ENCODE results near the gene PAXX. TPM values are rescaled to one million over a fixed set of nuclear protein-coding genes. Genes with fewer than 3 reads are reported as not detected.

The PAXX gene
- total RNA-seq, 1 experiment from 2014 or later: 44.1 TPM

DNA sequence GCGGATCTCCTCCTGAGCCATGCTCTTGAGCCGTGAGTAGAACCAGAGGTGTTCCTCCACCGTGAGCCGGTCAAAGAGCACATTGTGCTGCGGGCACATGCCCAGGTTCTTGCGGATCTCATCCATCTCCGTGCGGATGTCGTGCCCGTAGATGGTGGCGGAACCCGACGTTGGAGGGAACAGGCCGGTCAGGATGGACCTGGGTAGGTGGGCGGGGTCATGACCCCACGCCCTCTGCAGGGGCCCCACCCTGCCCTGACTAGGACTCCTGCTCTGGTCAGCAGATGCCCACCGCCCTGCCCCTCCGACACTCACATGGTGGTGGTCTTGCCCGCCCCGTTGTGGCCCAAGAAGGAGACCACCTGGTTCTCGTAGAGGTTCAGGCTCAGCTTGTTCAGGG is 23.8 kb downstream of the PAXX start:
- Mint-ChIP-seq H3K27me3 (ENCODE audit: low read depth) (no peaks in the 10 kb centered on the region), H3K4me1 (no peaks in the 10 kb centered on the region), H3K9me3 (no peaks in the 10 kb centered on the region), H3K27ac (no peak overlapping the region), H3K4me3 (no peak overlapping the region), H3K36me3 (peaks cover 9% of the 10 kb centered on the region)
- TF ChIP-seq KAT7 (CRISPR knock-in tag; IDR thresholded peaks at IDR 0.05; ENCODE audit: borderline replicate concordance) (no peak), FOXJ3 (CRISPR knock-in tag; IDR thresholded peaks at IDR 0.05; ENCODE audit: borderline replicate concordance) (no peak), ZNF219 (CRISPR knock-in tag; IDR thresholded peaks at IDR 0.05; ENCODE audit: borderline replicate concordance) (no peak), ZNF263 (CRISPR knock-in tag; IDR thresholded peaks at IDR 0.05; ENCODE audit: low read depth) (no peak), TEAD4 (CRISPR knock-in tag; IDR thresholded peaks at IDR 0.05) (no peak), ELF4 (CRISPR knock-in tag; IDR thresholded peaks at IDR 0.05; ENCODE audit: low read depth) (no peak), GABPB1 (CRISPR knock-in tag; IDR thresholded peaks at IDR 0.05) (no peak), ESRRA (CRISPR knock-in tag; IDR thresholded peaks at IDR 0.05; ENCODE audit: borderline replicate concordance) (no peak), PRRX2 (CRISPR knock-in tag; IDR thresholded peaks at IDR 0.05) (no peak), CREB1 (CRISPR knock-in tag; IDR thresholded peaks at IDR 0.05) (no peak), GTF2I (CRISPR knock-in tag; conservative IDR thresholded peaks at IDR 0.05) (no peak)
- TF ChIP-seq, protein P1, sequence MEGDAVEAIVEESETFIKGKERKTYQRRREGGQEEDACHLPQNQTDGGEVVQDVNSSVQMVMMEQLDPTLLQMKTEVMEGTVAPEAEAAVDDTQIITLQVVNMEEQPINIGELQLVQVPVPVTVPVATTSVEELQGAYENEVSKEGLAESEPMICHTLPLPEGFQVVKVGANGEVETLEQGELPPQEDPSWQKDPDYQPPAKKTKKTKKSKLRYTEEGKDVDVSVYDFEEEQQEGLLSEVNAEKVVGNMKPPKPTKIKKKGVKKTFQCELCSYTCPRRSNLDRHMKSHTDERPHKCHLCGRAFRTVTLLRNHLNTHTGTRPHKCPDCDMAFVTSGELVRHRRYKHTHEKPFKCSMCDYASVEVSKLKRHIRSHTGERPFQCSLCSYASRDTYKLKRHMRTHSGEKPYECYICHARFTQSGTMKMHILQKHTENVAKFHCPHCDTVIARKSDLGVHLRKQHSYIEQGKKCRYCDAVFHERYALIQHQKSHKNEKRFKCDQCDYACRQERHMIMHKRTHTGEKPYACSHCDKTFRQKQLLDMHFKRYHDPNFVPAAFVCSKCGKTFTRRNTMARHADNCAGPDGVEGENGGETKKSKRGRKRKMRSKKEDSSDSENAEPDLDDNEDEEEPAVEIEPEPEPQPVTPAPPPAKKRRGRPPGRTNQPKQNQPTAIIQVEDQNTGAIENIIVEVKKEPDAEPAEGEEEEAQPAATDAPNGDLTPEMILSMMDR (IDR thresholded peaks at IDR 0.05): no peak
- TF ChIP-seq, protein P2, sequence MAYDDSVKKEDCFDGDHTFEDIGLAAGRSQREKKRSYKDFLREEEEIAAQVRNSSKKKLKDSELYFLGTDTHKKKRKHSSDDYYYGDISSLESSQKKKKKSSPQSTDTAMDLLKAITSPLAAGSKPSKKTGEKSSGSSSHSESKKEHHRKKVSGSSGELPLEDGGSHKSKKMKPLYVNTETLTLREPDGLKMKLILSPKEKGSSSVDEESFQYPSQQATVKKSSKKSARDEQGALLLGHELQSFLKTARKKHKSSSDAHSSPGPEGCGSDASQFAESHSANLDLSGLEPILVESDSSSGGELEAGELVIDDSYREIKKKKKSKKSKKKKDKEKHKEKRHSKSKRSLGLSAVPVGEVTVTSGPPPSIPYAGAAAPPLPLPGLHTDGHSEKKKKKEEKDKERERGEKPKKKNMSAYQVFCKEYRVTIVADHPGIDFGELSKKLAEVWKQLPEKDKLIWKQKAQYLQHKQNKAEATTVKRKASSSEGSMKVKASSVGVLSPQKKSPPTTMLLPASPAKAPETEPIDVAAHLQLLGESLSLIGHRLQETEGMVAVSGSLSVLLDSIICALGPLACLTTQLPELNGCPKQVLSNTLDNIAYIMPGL (CRISPR knock-in tag; IDR thresholded peaks at IDR 0.05): no peak
- TF ChIP-seq, protein P3, sequence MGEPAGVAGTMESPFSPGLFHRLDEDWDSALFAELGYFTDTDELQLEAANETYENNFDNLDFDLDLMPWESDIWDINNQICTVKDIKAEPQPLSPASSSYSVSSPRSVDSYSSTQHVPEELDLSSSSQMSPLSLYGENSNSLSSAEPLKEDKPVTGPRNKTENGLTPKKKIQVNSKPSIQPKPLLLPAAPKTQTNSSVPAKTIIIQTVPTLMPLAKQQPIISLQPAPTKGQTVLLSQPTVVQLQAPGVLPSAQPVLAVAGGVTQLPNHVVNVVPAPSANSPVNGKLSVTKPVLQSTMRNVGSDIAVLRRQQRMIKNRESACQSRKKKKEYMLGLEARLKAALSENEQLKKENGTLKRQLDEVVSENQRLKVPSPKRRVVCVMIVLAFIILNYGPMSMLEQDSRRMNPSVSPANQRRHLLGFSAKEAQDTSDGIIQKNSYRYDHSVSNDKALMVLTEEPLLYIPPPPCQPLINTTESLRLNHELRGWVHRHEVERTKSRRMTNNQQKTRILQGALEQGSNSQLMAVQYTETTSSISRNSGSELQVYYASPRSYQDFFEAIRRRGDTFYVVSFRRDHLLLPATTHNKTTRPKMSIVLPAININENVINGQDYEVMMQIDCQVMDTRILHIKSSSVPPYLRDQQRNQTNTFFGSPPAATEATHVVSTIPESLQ (CRISPR knock-in tag; IDR thresholded peaks at IDR 0.05): no peak
- TF ChIP-seq, protein P4, sequence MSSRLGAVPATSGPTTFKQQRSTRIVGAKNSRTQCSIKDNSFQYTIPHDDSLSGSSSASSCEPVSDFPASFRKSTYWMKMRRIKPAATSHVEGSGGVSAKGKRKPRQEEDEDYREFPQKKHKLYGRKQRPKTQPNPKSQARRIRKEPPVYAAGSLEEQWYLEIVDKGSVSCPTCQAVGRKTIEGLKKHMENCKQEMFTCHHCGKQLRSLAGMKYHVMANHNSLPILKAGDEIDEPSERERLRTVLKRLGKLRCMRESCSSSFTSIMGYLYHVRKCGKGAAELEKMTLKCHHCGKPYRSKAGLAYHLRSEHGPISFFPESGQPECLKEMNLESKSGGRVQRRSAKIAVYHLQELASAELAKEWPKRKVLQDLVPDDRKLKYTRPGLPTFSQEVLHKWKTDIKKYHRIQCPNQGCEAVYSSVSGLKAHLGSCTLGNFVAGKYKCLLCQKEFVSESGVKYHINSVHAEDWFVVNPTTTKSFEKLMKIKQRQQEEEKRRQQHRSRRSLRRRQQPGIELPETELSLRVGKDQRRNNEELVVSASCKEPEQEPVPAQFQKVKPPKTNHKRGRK (CRISPR knock-in tag; IDR thresholded peaks at IDR 0.05; ENCODE audit: borderline replicate concordance): no peak
- TF ChIP-seq, protein P5, sequence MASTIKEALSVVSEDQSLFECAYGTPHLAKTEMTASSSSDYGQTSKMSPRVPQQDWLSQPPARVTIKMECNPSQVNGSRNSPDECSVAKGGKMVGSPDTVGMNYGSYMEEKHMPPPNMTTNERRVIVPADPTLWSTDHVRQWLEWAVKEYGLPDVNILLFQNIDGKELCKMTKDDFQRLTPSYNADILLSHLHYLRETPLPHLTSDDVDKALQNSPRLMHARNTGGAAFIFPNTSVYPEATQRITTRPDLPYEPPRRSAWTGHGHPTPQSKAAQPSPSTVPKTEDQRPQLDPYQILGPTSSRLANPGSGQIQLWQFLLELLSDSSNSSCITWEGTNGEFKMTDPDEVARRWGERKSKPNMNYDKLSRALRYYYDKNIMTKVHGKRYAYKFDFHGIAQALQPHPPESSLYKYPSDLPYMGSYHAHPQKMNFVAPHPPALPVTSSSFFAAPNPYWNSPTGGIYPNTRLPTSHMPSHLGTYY (CRISPR knock-in tag; IDR thresholded peaks at IDR 0.05): no peak
- ChIA-PET POLR2A (no interaction called here), CTCF (interaction anchor here (1.0 kb wide), 1 partner anchor 13 kb away, joined by 6 read pairs; no protein-coding TSS in a partner anchor)
- DNase-seq (ENCODE audit: low spot score): no peak
- no peak for ATAC-seq

DNA sequence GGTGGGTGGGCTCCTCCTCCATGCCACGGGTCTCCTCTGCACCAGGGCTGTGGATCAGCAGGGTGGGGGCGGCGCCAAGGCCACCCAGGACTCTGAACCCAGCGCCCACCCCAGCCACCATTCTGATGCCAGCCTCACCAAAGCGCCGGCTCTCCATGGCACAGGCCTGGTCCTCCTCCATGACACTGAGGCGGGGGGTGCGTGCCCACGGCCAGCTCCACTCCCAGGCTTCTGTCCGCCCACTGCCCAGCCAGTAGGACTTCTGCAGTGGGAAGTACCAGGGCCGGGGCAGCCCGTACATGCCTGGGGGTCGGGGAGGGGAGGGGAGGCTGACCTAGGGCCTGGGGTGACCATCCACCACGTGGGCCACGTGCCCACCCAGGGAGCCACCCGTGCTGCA is 24.2 kb downstream of the PAXX start:
- POLR2A ChIA-PET: no interaction called here
- TF ChIP-seq, protein P6, sequence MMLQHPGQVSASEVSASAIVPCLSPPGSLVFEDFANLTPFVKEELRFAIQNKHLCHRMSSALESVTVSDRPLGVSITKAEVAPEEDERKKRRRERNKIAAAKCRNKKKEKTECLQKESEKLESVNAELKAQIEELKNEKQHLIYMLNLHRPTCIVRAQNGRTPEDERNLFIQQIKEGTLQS (CRISPR knock-in tag; conservative IDR thresholded peaks at IDR 0.05): no peak
- TF ChIP-seq, protein P7, sequence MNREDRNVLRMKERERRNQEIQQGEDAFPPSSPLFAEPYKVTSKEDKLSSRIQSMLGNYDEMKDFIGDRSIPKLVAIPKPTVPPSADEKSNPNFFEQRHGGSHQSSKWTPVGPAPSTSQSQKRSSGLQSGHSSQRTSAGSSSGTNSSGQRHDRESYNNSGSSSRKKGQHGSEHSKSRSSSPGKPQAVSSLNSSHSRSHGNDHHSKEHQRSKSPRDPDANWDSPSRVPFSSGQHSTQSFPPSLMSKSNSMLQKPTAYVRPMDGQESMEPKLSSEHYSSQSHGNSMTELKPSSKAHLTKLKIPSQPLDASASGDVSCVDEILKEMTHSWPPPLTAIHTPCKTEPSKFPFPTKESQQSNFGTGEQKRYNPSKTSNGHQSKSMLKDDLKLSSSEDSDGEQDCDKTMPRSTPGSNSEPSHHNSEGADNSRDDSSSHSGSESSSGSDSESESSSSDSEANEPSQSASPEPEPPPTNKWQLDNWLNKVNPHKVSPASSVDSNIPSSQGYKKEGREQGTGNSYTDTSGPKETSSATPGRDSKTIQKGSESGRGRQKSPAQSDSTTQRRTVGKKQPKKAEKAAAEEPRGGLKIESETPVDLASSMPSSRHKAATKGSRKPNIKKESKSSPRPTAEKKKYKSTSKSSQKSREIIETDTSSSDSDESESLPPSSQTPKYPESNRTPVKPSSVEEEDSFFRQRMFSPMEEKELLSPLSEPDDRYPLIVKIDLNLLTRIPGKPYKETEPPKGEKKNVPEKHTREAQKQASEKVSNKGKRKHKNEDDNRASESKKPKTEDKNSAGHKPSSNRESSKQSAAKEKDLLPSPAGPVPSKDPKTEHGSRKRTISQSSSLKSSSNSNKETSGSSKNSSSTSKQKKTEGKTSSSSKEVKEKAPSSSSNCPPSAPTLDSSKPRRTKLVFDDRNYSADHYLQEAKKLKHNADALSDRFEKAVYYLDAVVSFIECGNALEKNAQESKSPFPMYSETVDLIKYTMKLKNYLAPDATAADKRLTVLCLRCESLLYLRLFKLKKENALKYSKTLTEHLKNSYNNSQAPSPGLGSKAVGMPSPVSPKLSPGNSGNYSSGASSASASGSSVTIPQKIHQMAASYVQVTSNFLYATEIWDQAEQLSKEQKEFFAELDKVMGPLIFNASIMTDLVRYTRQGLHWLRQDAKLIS (CRISPR knock-in tag; IDR thresholded peaks at IDR 0.05; ENCODE audit: borderline replicate concordance): no peak
- no peak for TF ChIP-seq EMX1 (CRISPR knock-in tag; IDR thresholded peaks at IDR 0.05)

More for the DNA sequence above, 24.2 kb downstream of the PAXX start:
- no peak overlapping the region for H3K4me3 Mint-ChIP-seq
- no peaks in the 10 kb centered on the region for H3K4me1 Mint-ChIP-seq
- peaks cover 9% of the 10 kb centered on the region for H3K36me3 Mint-ChIP-seq
- ATAC-seq: no peak
- H3K9me3 Mint-ChIP-seq: no peaks in the 10 kb centered on the region
- no peak overlapping the region for H3K27ac Mint-ChIP-seq
- H3K27me3 Mint-ChIP-seq (ENCODE audit: low read depth): no peaks in the 10 kb centered on the region
- no peak for DNase-seq (ENCODE audit: low spot score)
- CTCF ChIA-PET: interaction anchor here (2.0 kb wide), 1 partner anchor 13 kb away, joined by 12 read pairs; no protein-coding TSS in a partner anchor

All from WTC11 (cell line).